KMS-11 (cell line): Measurements from ENCODE around the gene NOS3.
A peak's percentile ranks its signal among the peaks of the same experiment; 100 is the strongest.

Source experiments
- H2AFZ ChIP-seq: fragments of 200-600 bp; sonication (generic); 2 replicates; pipeline ENCODE4 v1.6.1; 2016; ENCODE audit warnings: antibody characterized with exemption, mixed run types, low read depth
- H3K27ac ChIP-seq: fragments of 200-600 bp; sonication (generic); 2 replicates; pipeline ENCODE4 v1.6.1; 2016; ENCODE audit warnings: mild to moderate bottlenecking, mixed run types
- H3K27me3 ChIP-seq: fragments of 200-600 bp; sonication (generic); 2 replicates; pipeline ENCODE4 v1.6.1; 2017; ENCODE audit warnings: mild to moderate bottlenecking, low read depth, mixed run types, moderate library complexity; ENCODE audit not compliant: insufficient read depth
- H3K36me3 ChIP-seq: fragments of 200-600 bp; sonication (generic); 2 replicates; pipeline ENCODE4 v1.6.1; 2017; ENCODE audit warnings: mild to moderate bottlenecking, mixed run types; ENCODE audit not compliant: insufficient read depth
- H3K4me1 ChIP-seq: fragments of 200-600 bp; sonication (generic); 2 replicates; pipeline ENCODE4 v1.6.1; 2016; ENCODE audit warnings: mild to moderate bottlenecking, low read depth, mixed run types; ENCODE audit not compliant: poor library complexity, severe bottlenecking
- H3K4me2 ChIP-seq: fragments of 200-600 bp; sonication (generic); 2 replicates; pipeline ENCODE4 v1.7.0; 2016; ENCODE audit warnings: mild to moderate bottlenecking, mixed run types
- H3K4me3 ChIP-seq: fragments of 200-600 bp; sonication (generic); IDR thresholded peaks from 2 replicates; pipeline ENCODE4 v1.6.1; 2017; ENCODE audit warnings: low read depth, low read length, mixed read lengths; ENCODE audit not compliant: insufficient read depth
- H3K79me2 ChIP-seq: fragments of 200-600 bp; sonication (generic); 2 replicates; pipeline ENCODE4 v1.6.1; 2016; ENCODE audit warnings: low read depth, mixed run types; ENCODE audit not compliant: insufficient read depth
- H3K9ac ChIP-seq: fragments of 200-600 bp; sonication (generic); 2 replicates; pipeline ENCODE4 v1.6.1; 2016; ENCODE audit warnings: mild to moderate bottlenecking, mixed run types
- H4K20me1 ChIP-seq: fragments of 200-600 bp; sonication (generic); 2 replicates; pipeline ENCODE4 v1.6.1; 2016; ENCODE audit warnings: mild to moderate bottlenecking, mixed run types; ENCODE audit not compliant: insufficient read depth
- TF ChIP-seq, protein P1 (sequence below): fragments of 200-600 bp; sonication (generic); conservative IDR thresholded peaks from 2 replicates; pipeline ENCODE4 v1.6.1; 2017; ENCODE audit warnings: low read depth, mild to moderate bottlenecking, antibody characterized with exemption, low read length, moderate library complexity, mixed read lengths

The NOS3 gene

DNA sequence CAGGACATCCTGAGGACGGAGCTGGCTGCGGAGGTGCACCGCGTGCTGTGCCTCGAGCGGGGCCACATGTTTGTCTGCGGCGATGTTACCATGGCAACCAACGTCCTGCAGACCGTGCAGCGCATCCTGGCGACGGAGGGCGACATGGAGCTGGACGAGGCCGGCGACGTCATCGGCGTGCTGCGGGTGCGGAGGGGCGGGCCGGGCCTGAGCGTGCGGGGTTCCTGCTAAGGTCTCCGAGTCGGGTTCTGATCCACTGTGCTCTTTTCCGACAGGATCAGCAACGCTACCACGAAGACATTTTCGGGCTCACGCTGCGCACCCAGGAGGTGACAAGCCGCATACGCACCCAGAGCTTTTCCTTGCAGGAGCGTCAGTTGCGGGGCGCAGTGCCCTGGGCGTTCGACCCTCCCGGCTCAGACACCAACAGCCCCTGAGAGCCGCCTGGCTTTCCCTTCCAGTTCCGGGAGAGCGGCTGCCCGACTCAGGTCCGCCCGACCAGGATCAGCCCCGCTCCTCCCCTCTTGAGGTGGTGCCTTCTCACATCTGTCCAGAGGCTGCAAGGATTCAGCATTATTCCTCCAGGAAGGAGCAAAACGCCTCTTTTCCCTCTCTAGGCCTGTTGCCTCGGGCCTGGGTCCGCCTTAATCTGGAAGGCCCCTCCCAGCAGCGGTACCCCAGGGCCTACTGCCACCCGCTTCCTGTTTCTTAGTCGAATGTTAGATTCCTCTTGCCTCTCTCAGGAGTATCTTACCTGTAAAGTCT lies 23.1 kb downstream of the NOS3 start:
- no peaks in the 10 kb centered on the region; the same call in 1 of the 2 replicates for H3K27me3 ChIP-seq
- H3K79me2 ChIP-seq, result no peaks in the 10 kb centered on the region
- peak overlapping the region; percentile 86 for H3K9ac ChIP-seq
- peak overlapping the region; percentile 97 for H2AFZ ChIP-seq
- H3K4me3 ChIP-seq, result peak overlapping the region; percentile 61
- TF ChIP-seq, protein P1, sequence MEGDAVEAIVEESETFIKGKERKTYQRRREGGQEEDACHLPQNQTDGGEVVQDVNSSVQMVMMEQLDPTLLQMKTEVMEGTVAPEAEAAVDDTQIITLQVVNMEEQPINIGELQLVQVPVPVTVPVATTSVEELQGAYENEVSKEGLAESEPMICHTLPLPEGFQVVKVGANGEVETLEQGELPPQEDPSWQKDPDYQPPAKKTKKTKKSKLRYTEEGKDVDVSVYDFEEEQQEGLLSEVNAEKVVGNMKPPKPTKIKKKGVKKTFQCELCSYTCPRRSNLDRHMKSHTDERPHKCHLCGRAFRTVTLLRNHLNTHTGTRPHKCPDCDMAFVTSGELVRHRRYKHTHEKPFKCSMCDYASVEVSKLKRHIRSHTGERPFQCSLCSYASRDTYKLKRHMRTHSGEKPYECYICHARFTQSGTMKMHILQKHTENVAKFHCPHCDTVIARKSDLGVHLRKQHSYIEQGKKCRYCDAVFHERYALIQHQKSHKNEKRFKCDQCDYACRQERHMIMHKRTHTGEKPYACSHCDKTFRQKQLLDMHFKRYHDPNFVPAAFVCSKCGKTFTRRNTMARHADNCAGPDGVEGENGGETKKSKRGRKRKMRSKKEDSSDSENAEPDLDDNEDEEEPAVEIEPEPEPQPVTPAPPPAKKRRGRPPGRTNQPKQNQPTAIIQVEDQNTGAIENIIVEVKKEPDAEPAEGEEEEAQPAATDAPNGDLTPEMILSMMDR, result no peak; the same call in 1 of the 2 replicates
- H3K36me3 ChIP-seq, result no peaks in the 10 kb centered on the region
- H4K20me1 ChIP-seq, result no peaks in the 10 kb centered on the region
- peak overlapping the region; percentile 93 for H3K4me2 ChIP-seq
- H3K4me1 ChIP-seq, result peaks cover 18% of the 10 kb centered on the region
- H3K27ac ChIP-seq, result peak overlapping the region; percentile 55

DNA sequence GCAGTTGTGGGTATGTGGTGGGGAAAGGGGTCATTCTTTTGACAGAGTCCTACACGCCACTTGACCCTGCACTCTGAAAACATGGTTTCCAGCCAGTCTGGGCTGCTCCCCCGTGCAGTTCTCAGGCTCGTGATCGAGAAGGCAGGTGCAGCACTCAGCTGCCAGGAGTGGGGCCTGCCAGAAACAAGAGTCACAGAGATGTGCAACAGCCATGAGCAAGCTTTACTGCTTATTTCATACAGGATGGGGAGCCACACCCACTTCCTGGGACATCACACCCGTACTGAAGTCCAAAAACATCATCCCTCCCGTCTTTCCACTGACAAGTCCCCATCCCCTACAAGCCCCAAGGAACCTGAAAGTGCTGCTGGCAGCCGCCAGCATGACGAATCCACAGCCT lies 24.1 kb downstream of the NOS3 start:
- no peak overlapping the region for H3K4me2 ChIP-seq
- H4K20me1 ChIP-seq, result no peaks in the 10 kb centered on the region
- H3K4me1 ChIP-seq, result peaks cover 18% of the 10 kb centered on the region
- TF ChIP-seq, protein P1, result no peak
- no peak overlapping the region for H3K4me3 ChIP-seq
- no peaks in the 10 kb centered on the region for H3K79me2 ChIP-seq
- no peak overlapping the region for H2AFZ ChIP-seq
- no peaks in the 10 kb centered on the region for H3K36me3 ChIP-seq
- peaks cover 6% of the 10 kb centered on the region; the same call in 1 of the 2 replicates for H3K27me3 ChIP-seq
- no peak overlapping the region; the same call in 1 of the 2 replicates for H3K9ac ChIP-seq
- no peak overlapping the region for H3K27ac ChIP-seq

DNA sequence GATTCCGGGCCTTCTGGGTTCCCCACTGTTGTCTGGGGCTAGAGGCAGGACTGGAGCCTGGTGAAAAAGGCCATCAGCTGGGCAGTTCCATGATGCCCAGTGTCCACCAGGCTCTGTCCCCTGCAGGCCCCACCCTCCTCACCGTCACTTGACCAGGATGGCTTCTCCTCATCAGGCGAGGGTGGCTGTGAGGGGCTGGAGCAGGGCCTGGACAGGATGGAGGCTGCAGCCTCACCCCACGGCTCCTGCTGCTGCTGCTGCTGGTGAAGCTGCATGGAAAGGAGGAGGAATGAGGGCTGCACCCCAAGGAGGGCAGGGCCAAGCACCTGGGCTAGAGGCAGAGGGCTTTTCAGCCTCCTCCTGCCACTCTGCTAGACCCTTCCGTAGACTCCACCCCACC lies 25.1 kb downstream of the NOS3 start:
- Histone ChIP-seq H3K4me2 (no peak overlapping the region), H3K9ac (no peak overlapping the region), H3K36me3 (no peaks in the 10 kb centered on the region), H3K27ac (no peak overlapping the region), H4K20me1 (no peaks in the 10 kb centered on the region), H3K27me3 (peaks cover 16% of the 10 kb centered on the region; the same call in 1 of the 2 replicates), H3K4me3 (no peak overlapping the region), H3K4me1 (peaks cover 18% of the 10 kb centered on the region), H3K79me2 (no peaks in the 10 kb centered on the region), H2AFZ (no peak overlapping the region)
- TF ChIP-seq, protein P1, result no peak

DNA sequence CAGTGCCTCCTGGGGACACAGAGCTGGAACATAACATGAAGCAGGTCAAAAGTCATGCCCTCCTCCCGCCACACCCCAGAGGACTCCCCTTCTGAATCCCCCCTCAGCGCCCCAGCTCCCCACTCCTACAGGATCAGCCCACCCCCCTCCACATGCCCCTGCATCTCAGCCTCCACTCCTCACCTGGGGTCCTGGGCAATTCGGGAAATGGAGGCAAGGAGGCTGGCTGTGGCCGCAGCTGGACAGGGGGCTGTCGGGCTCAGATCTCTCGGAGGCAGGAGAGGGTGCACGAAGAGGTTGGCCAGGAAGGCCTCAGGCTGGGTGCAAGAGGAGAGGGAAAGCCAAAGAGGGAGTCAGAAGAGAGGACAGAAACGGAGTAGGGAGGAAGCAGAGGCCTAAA lies 25.7 kb downstream of the NOS3 start:
- Histone ChIP-seq H3K27me3 (peaks cover 21% of the 10 kb centered on the region; the same call in 1 of the 2 replicates), H3K27ac (no peak overlapping the region), H3K9ac (no peak overlapping the region), H3K4me1 (peaks cover 18% of the 10 kb centered on the region), H3K4me2 (no peak overlapping the region), H4K20me1 (no peaks in the 10 kb centered on the region), H2AFZ (no peak overlapping the region), H3K79me2 (no peaks in the 10 kb centered on the region), H3K36me3 (no peaks in the 10 kb centered on the region), H3K4me3 (no peak overlapping the region)
- TF ChIP-seq, protein P1, result no peak
